ENCODE data around the gene FBXO24. TPM values are rescaled to one million over a fixed set of nuclear protein-coding genes. Genes with fewer than 3 reads are reported as not detected.

Gene FBXO24
- total and polyA plus RNA-seq, 2 of the 8 experiments (the other 6 are each of a cell fraction or from before 2014, with no cell fraction given), result 0.35 to 0.57 TPM

DNA sequence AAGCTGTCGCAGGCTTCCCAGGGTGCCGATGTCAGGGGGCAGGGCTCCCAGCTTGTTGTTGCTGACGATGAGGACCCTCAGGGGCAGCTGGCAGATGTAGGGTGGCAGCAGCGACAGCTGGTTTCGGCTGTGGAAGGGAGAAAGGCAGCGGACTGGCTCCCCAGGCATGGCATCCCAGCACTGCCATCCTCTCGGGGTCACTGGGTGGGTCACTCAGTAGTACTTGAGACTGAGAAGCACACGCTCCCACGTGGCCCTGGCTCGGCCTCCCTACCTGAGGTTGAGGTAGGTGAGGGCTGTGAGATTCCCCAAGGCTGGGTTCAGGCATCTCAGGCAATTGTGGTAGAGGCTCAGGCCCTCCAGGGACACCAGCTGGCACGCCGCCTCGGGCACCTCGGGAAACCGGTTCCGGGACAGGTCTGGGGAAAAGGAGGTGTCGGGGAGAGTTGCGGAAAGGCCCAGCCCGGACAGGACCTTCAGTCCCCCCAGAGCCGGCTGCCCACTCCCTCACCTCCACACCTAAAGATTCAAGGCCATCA is 4.0 kb upstream of the FBXO24 start:
- Histone ChIP-seq H3K4me2 (ENCODE audit: insufficient read depth in 1 of 2, low read depth in 2 of 2, low read length in 2 of 2) (no peak overlapping the region), H3K4ac (replicated peaks; ENCODE audit: insufficient read length, low read depth, low read length) (no peak overlapping the region), H3K14ac (ENCODE audit: insufficient read length) (no peak overlapping the region), H3K9me3 (ENCODE audit: insufficient read depth in 2 of 2, low read depth in 1 of 2, low read length in 1 of 2) (no peaks in the 10 kb centered on the region), H4K5ac (ENCODE audit: insufficient read length, low read depth, low read length) (no peak overlapping the region), H2AK5ac (ENCODE audit: low read depth, low read length) (no peak overlapping the region), H3K23me2 (ENCODE audit: low read depth, low read length) (peaks cover 16% of the 10 kb centered on the region), H3K27ac (ENCODE audit: low read depth, low read length) (no peak overlapping the region), H3K56ac (replicated peaks; ENCODE audit: insufficient read length, low read depth, low read length) (no peak overlapping the region), H3K4me3 (ENCODE audit: extremely low read depth in 1 of 4, insufficient read depth in 2 of 4, low read depth in 3 of 4, low read length in 4 of 4) (no peak overlapping the region), H4K8ac (ENCODE audit: extremely low read depth, insufficient read depth, low read length) (peak overlapping the region; percentile 23; the same call in 1 of the 2 replicates), H2BK120ac (replicated peaks; ENCODE audit: low read depth, low read length) (no peak overlapping the region), H3K27me3 (replicated peaks in 1 of 4; ENCODE audit: control insufficient read depth in 3 of 4, extremely low read depth in 1 of 4, insufficient read depth in 3 of 4, low read length in 3 of 4) (peaks cover 0 to 2% (median 0%) of the 10 kb centered on the region in 4 experiments; a peak in 1 of 7 replicates), H3K79me2 (ENCODE audit: control insufficient read depth in 1 of 2, insufficient read depth in 2 of 2, low read length in 2 of 2) (peaks cover 0 to 11% of the 10 kb centered on the region in 2 experiments; a peak in 1 of 4 replicates), H3K36me3 (ENCODE audit: control insufficient read depth in 2 of 4, insufficient read depth in 4 of 4, low read length in 3 of 4) (peaks cover 15 to 32% (median 26%) of the 10 kb centered on the region in 4 experiments), H2BK5ac (ENCODE audit: low read depth, low read length) (no peak overlapping the region), H3K9ac (replicated peaks in 1 of 4; ENCODE audit: extremely low read depth in 1 of 4, low read depth in 3 of 4, low read length in 3 of 4) (no peak overlapping the region), H4K91ac (replicated peaks; ENCODE audit: insufficient read length, low read length) (no peak overlapping the region), H4K20me1 (replicated peaks in 1 of 2; ENCODE audit: control insufficient read depth in 1 of 2, insufficient read depth in 2 of 2, low read length in 2 of 2) (peaks cover 2 to 14% of the 10 kb centered on the region in 2 experiments), H2BK20ac (ENCODE audit: low read length) (no peak overlapping the region), H2BK12ac (ENCODE audit: low read depth, low read length) (no peak overlapping the region), H3K18ac (ENCODE audit: extremely low read depth, low read length) (no peak overlapping the region), H3K79me1 (ENCODE audit: low read depth, low read length) (peaks cover 5% of the 10 kb centered on the region), H3K4me1 (replicated peaks in 1 of 4; ENCODE audit: control insufficient read depth in 3 of 4, insufficient read depth in 4 of 4, low read length in 3 of 4) (peaks cover 0 to 22% (median 13%) of the 10 kb centered on the region in 4 experiments; a peak in 6 of 7 replicates), H2AFZ (ENCODE audit: low read length) (no peak overlapping the region), H2BK15ac (ENCODE audit: low read length) (no peak overlapping the region), H3K23ac (ENCODE audit: insufficient read length) (no peak overlapping the region)
- ChIA-PET CTCF (ENCODE audit: partially characterized antibody) (interaction anchor here (0.7 to 11.4 kb wide), 3 partner anchors 9 to 98 kb away, joined by 3 to 171 read pairs (median 53); partner anchors contain the start of gene SAP25), POLR2A (ENCODE audit: partially characterized antibody) (interaction anchor here (0.9 to 6.7 kb wide), 4 partner anchors 9 to 153 kb away, joined by 3 to 83 read pairs (median 4); partner anchors contain the start of genes PPP1R35, SAP25 and ZCWPW1)
- WGBS, 2 experiments (ENCODE audit: extremely low coverage in 1 of 2, insufficient coverage in 1 of 2, insufficient read length in 1 of 2, insufficient replicate concordance in 2 of 2, low coverage in 1 of 2, low lambda C conversion rate in 2 of 2, missing lambda C conversion rate in 1 of 2), result 90% methylated on average over 19 of the region's 20 CpGs; no CpG with 5 or more reads in 1 of the 2 experiments
- no peak for DNase-seq (ENCODE audit: low read depth in 1 of 2, low spot score in 2 of 2)
- no peak for FAIRE-seq
- no peak for TF ChIP-seq CTBP2 (IDR thresholded peaks at IDR 0.05; ENCODE audit: borderline replicate concordance, insufficient read depth, insufficient read length, low read length)
- TF ChIP-seq POLR2A (IDR thresholded peaks at IDR 0.05; ENCODE audit: control extremely low read depth in 1 of 2, low read depth in 2 of 2, low read length in 2 of 2), result no peak
- TF ChIP-seq RNF2 (IDR thresholded peaks at IDR 0.05; ENCODE audit: borderline replicate concordance, low read depth, low read length, missing control alignments, poor library complexity, severe bottlenecking), result no peak
- TF ChIP-seq, protein P1, sequence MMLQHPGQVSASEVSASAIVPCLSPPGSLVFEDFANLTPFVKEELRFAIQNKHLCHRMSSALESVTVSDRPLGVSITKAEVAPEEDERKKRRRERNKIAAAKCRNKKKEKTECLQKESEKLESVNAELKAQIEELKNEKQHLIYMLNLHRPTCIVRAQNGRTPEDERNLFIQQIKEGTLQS (IDR thresholded peaks at IDR 0.05; ENCODE audit: insufficient read depth, low read depth, low read length), result no peak
- no peak for TF ChIP-seq MAFK (IDR thresholded peaks at IDR 0.05; ENCODE audit: low read depth, low read length)
- TF ChIP-seq CHD1 (IDR thresholded peaks at IDR 0.05; ENCODE audit: low read depth, low read length), result no peak
- no peak for TF ChIP-seq BCL11A (IDR thresholded peaks at IDR 0.05; ENCODE audit: low read depth in 2 of 2, low read length in 2 of 2)
- no peak for TF ChIP-seq RFX5 (IDR thresholded peaks at IDR 0.05; ENCODE audit: borderline replicate concordance, low read depth, low read length)
- TF ChIP-seq FOSL1 (IDR thresholded peaks at IDR 0.05; ENCODE audit: insufficient read depth, low read depth, low read length), result no peak
- no peak for TF ChIP-seq RAD21 (IDR thresholded peaks at IDR 0.05 in 1 of 2, conservative IDR thresholded peaks at IDR 0.05 in 1 of 2; ENCODE audit: low read depth in 2 of 2, low read length in 2 of 2)
- TF ChIP-seq POLR2AphosphoS5 (IDR thresholded peaks at IDR 0.05; ENCODE audit: low read depth, low read length), result no peak

Measured in H1 (cell line).